GM12878 (cell line): ENCODE data around the gene FARSB. TPM values are rescaled to one million over a fixed set of nuclear protein-coding genes. Genes with fewer than 3 reads are reported as not detected.

Experiments
- ATF3 ChIP-seq: IDR thresholded peaks from 2 replicates; pipeline ENCODE4 v1.6.1; 2011; ENCODE audit warnings: low read depth, mild to moderate bottlenecking, low read length, moderate library complexity, borderline replicate concordance; ENCODE audit errors: extremely low read depth
- CREM ChIP-seq: IDR thresholded peaks from 2 replicates; pipeline ENCODE4 v1.6.1; 2014; ENCODE audit warnings: antibody characterized with exemption, low read depth
- E2F8 ChIP-seq: fragments of 450-650 bp; IDR thresholded peaks from 2 replicates; pipeline ENCODE4 v1.6.1; 2018; ENCODE audit warnings: mild to moderate bottlenecking, low read depth, moderate library complexity; ENCODE audit not compliant: partially characterized antibody
- LARP7 ChIP-seq: fragments of 450-650 bp; IDR thresholded peaks from 2 replicates; pipeline ENCODE4 v1.6.1; 2017; ENCODE audit warnings: mild to moderate bottlenecking
- MTA3 ChIP-seq: IDR thresholded peaks from 2 replicates; pipeline ENCODE4 v1.6.1; 2012; ENCODE audit warnings: low read length, inconsistent platforms, borderline replicate concordance
- NR2F1 ChIP-seq: fragments of 450-650 bp; conservative IDR thresholded peaks from 2 replicates; pipeline ENCODE4 v1.6.1; 2017; ENCODE audit warnings: mild to moderate bottlenecking
- PML ChIP-seq: IDR thresholded peaks from 2 replicates; pipeline ENCODE4 v1.6.1; 2012; ENCODE audit warnings: low read length, inconsistent platforms
- SIN3A ChIP-seq: IDR thresholded peaks from 2 replicates; pipeline ENCODE4 v1.6.1; 2012; ENCODE audit warnings: low read depth, low read length, improper control_type of control experiment
- SKIL ChIP-seq: fragments of 450-650 bp; IDR thresholded peaks from 2 replicates; pipeline ENCODE4 v1.6.1; 2017; ENCODE audit warnings: mild to moderate bottlenecking, low read depth, inconsistent platforms; ENCODE audit not compliant: poor library complexity, severe bottlenecking
- ZBTB11 ChIP-seq: fragments of 450-650 bp; formaldehyde crosslinking; IDR thresholded peaks from 2 replicates; pipeline ENCODE4 v1.5.0; 2022; ENCODE audit warnings: mild to moderate bottlenecking, missing genetic modification characterization
- ZNF592 ChIP-seq: fragments of 450-650 bp; IDR thresholded peaks from 2 replicates; pipeline ENCODE4 v1.6.1; 2017; ENCODE audit warnings: mild to moderate bottlenecking, moderate library complexity
- ZNF622 ChIP-seq: fragments of 450-650 bp; IDR thresholded peaks from 2 replicates; pipeline ENCODE4 v1.6.1; 2017; ENCODE audit warnings: mild to moderate bottlenecking, inconsistent platforms
- ZNF687 ChIP-seq: fragments of 450-650 bp; IDR thresholded peaks from 2 replicates; pipeline ENCODE4 v1.6.1; 2017; ENCODE audit warnings: mild to moderate bottlenecking, moderate library complexity
- polyA plus RNA-seq, 11 experiments: library from polyadenylated mRNA; depleted of rRNA in 4 of 11; unstranded in 6 of 11; stranded (reverse) in 5 of 11; fragments of >200 nt; fragmentation: Nextera tagmentation in 4 of 11; fragmentation: Illumina TruSeq in 1 of 11; extraction: Ambion mirVana in 4 of 11; extraction: Trizol in 1 of 11; gene quantifications; 1 replicate in 1 of 11; 2 replicates in 10 of 11; pipeline versions ENCODE4 v1.2.1 to v1.2.3, GENCODE V29; 2011 to 2016; ENCODE audit warnings: inconsistent platforms in 2 of 11, missing spikeins in 2 of 11, low read depth in 1 of 11
- total RNA-seq, 4 experiments: library from RNA; depleted of rRNA in 3 of 4; stranded (reverse); fragments of >200 nt in 3 of 4; fragmentation: Illumina TruSeq in 1 of 4; extraction: Trizol in 1 of 4; gene quantifications; 2 replicates each; pipeline versions ENCODE4 v1.2.1 to v1.2.3, GENCODE V29; 2013 to 2021

The FARSB gene
- total and polyA plus RNA-seq, 10 of the 15 experiments (the other 5 are each of a cell fraction or from before 2014, with no cell fraction given), result 32.4 to 127 (median 73.8) TPM

- TF ChIP-seq ZNF622 (no peak), SKIL (no peak), ATF3 (no peak), SIN3A (no peak), ZNF687 (no peak), LARP7 (no peak), ZBTB11 (CRISPR knock-in tag) (no peak), ZNF592 (no peak), E2F8 (no peak), CREM (no peak), NR2F1 (no peak), PML (no peak), MTA3 (no peak)
Measured at GRCh38 chr2:222521099-222521498, 134.8 kb downstream of the FARSB start (continued).
